HG02981 (cell line): ENCODE data around the gene DUX4.
"Not testable (repeated sequence)": the region's sequence is repeated elsewhere in the genome, so short reads cannot be mapped to it uniquely, and the experiment has no call there.

Source experiments
- ATAC-seq: cut with Tn5 transposase; IDR thresholded peaks from one replicate; pipeline ENCODE4 v1.9.1; 2021; ENCODE audit warnings: mild to moderate bottlenecking, moderate library complexity; ENCODE audit not compliant: unreplicated experiment

The DUX4 gene

DNA sequence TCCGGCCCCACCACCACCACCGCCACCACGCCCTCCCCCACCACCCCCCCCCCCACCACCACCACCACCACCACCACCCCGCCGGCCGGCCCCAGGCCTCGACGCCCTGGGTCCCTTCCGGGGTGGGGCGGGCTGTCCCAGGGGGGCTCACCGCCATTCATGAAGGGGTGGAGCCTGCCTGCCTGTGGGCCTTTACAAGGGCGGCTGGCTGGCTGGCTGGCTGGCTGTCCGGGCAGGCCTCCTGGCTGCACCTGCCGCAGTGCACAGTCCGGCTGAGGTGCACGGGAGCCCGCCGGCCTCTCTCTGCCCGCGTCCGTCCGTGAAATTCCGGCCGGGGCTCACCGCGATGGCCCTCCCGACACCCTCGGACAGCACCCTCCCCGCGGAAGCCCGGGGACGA lies at the start of gene DUX4:
DUX4 (plus strand) TSS at position 347 of the 400 bp plus-strand sequence; CDS start at position 347, 0 bp downstream.
- ATAC-seq = not testable (repeated sequence)

DNA sequence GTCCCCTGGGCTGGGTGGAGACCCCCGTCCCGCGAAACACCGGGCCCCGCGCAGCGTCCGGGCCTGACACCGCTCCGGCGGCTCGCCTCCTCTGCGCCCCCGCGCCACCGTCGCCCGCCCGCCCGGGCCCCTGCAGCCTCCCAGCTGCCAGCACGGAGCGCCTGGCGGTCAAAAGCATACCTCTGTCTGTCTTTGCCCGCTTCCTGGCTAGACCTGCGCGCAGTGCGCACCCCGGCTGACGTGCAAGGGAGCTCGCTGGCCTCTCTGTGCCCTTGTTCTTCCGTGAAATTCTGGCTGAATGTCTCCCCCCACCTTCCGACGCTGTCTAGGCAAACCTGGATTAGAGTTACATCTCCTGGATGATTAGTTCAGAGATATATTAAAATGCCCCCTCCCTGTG lies 1.9 kb downstream of the DUX4 start:
- ATAC-seq = not testable (repeated sequence)

DNA sequence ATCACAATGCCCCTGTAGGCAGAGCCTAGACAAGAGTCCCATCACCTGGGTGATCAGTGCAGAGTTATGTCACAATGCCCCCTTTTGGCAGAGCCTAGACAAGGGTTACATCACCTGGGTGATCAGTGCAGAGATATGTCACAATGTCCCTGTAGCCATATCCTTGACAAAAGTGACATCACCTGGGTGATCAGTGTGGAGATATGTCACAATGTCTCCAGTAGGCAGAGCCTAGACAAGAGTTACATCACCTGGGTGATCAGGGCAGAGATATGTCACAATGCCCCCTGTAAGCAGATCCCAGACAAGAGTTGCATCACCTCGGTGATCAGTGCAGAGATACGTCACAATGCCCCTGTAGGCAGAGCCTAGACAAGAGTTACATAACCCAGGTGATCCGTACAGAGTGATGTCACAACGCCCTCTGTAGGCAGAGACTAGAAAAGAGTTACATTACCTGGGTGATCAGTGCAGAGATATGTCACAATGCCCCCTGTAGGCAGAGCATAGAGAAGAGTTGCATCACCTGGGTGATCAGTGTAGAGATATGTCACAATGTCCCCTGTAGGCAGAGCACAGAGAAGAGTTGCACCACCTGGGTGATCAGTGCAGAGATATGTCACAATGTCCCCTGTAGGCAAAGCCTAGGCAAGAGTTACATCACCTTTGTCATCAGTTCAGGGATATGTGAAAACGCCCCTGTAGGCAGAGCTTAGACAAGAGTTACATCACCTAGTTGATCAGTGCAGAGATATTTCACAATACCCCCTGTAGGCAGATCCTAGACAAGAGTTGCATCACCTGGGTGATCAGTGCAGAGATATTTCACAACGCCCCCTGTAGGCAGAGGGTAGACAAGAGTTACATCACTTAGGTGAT lies 4.4 kb downstream of the DUX4 start:
- ATAC-seq = not testable (repeated sequence)

DNA sequence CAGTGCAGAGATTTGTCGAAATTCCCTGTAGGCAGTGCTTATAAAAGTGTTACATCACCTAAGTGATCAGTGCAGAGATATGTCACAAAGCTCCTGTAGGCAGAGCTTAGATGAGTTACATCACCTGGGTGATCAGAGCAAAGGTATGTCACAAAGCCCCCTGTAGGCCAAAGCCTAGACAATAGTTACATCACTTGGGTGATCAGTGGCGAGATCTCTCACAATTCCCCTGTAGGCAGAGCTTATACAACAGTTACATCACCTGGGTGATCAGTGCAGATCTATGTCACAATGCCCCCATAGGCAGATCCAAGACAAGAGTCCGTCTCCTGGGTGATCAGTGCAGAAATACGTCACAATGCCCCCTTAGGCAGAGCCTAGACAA lies 5.0 kb downstream of the DUX4 start:
- not testable (repeated sequence) for ATAC-seq

DNA sequence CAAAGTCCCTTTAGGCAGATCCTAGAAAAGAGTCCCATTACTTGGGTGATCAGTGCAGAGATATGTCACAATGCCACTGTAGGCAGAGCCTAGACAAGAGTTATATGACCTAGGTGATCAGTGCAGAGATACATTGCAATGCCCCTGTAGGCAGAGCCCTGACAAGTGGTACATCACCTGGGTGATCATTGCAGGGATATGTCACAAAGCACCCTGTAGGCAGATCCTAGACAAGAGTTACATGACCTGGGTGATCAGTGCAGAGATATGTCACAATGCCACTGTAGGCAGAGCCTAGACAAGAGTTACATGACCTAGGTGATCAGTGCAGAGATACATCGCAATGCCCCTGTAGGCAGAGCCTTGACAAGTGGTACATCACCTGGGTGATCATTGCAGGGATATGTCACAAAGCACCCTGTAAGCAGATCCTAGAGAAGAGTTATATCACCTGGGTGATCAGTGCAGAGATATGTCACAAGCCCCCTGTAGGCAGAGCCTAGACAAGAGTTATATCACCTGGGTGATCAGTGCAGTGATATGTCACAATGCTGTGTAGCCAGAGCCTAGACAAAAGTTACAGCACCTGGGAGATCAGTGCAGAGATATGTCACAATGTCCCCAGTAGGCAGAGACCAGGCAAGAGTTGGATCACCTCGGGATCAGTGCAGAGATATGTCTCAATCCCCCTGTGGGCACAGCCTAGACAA lies 5.6 kb downstream of the DUX4 start:
- ATAC-seq = not testable (repeated sequence)

DNA sequence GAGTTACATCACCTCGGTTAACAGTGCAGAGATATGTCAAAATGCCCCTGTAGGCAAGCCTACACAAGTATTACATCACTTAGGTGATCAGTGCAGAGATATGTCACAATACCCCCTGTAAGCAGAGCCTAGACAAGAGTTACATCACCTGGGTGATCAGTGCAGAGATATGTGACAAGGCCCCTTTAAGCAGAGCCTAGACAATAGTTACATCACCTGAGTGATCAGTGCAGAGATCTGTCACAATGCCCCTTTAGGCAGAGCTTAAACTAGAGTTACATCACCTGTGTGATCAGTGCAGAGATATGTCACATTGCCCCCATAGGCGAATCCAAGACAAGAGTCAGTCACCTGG lies 6.1 kb downstream of the DUX4 start:
- not testable (repeated sequence) for ATAC-seq

DNA sequence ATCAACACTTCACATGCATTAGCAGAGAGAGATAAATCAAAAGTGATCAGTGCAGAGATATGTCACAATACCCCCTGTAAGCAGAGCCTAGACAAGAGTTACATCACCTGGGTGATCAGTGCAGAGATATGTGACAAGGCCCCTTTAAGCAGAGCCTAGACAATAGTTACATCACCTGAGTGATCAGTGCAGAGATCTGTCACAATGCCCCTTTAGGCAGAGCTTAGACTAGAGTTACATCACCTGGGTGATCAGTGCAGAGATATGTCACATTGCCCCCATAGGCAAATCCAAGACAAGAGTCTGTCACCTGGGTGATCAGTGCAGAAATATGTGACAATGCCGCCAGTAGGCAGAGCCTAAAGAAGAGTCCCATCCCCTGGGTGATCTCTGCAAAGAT lies 7.4 kb downstream of the DUX4 start:
- ATAC-seq = not testable (repeated sequence)

DNA sequence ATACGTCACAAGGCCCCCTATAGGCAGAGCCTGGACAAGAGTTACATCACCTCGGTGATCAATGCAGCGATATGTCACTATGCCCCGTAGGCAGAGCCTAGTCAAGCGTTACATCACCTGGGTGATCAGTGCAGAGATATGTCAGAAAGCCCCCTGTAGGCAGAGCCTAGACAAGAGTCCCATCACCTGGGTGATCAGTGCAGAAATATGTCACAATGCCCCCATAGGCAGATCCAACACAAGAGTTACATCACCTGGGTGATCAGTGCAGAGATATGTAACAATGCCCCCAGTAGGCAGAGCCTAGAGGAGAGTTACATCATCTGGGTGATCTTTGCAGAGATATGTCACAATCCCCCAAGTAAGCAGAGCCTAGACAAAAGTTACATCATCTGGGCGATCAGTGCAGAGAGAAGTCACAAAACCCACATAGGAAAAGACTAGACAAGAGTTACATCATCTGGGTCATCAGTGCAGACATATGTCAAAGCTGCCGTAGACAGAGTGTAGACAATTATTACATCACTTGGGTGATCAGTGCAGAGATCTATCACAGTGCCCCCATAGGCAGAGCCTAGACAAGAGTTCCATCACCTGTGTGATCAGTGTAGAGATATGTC lies 8.0 kb downstream of the DUX4 start:
- not testable (repeated sequence) for ATAC-seq

DNA sequence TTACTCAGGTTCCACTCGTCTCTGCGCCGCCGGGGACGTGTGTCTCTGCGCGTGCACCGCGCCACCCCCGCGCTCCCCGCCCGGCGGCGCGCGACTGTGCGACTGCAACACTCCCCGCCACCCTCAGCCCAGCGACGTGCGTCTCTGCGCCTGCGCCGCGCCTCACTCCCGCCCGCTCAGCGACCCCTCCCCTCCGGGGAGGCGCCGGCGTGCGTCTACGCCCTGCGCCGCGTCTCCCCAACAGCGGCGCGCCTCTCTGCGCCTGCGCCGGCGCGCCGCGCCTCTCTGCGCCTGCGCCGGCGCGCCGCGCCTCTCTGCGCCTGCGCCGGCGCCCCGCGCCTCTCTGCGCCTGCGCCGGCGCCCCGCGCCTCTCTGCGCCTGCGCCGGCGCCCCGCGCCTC lies 29.9 kb downstream of the DUX4 start:
- ATAC-seq = not testable (repeated sequence)
